Muscle of back (tissue), 13 donors: ENCODE measurements around the gene SART3. TPM values are rescaled to one million over a fixed set of nuclear protein-coding genes. Genes with fewer than 3 reads are reported as not detected.

Experiments used
- DNase-seq, 3 donors: peaks; one replicate each; pipeline versions ENCODE4 v3.0.0 to v3.0.0-alpha.2; 2013
- long read RNA-seq, 9 donors: transcript quantifications; one replicate each; lab custom pipeline, GENCODE V29; 2026
- polyA plus RNA-seq, 10 donors: library from polyadenylated mRNA; unstranded; fragments of 120-200 nt; gene quantifications; one replicate each; pipeline ENCODE4 v1.2.1, GENCODE V29; 2013; ENCODE audit not compliant: insufficient read length in 10 of 10

SART3 gene
- 10 to 100 TPM; 28.6 to 41.0 (median 35.2) TPM for polyA plus RNA-seq
- long read RNA-seq, donor 1, full-length matches to known transcripts = 3 of 3 reads
- long read RNA-seq, donor 1, partial matches to known transcripts = 0 of 3 reads
- long read RNA-seq, donor 1, other reads (novel, unspliced or antisense) = 0 of 3 reads
- long read RNA-seq, donor 2, full-length matches to known transcripts = 1 of 1 reads
- long read RNA-seq, donor 2, partial matches to known transcripts = 0 of 1 reads
- long read RNA-seq, donor 2, other reads (novel, unspliced or antisense) = 0 of 1 reads
- long read RNA-seq, donor 3 = 0 reads
- long read RNA-seq, donor 4, full-length matches to known transcripts = 3 of 3 reads
- long read RNA-seq, donor 4, partial matches to known transcripts = 0 of 3 reads
- long read RNA-seq, donor 4, other reads (novel, unspliced or antisense) = 0 of 3 reads
- long read RNA-seq, donor 5, partial matches to known transcripts = 0 of 1 reads
- long read RNA-seq, donor 5, other reads (novel, unspliced or antisense) = 0 of 1 reads
- long read RNA-seq, donor 6, full-length matches to known transcripts = 2 of 2 reads
- long read RNA-seq, donor 6, partial matches to known transcripts = 0 of 2 reads
- long read RNA-seq, donor 6, other reads (novel, unspliced or antisense) = 0 of 2 reads
- long read RNA-seq, donor 7, full-length matches to known transcripts = 2 of 109 reads
- long read RNA-seq, donor 7, partial matches to known transcripts = 107 of 109 reads
- long read RNA-seq, donor 7, other reads (novel, unspliced or antisense) = 0 of 109 reads
- long read RNA-seq, donor 8, full-length matches to known transcripts = 1 of 1 reads
- long read RNA-seq, donor 8, partial matches to known transcripts = 0 of 1 reads
- long read RNA-seq, donor 8, other reads (novel, unspliced or antisense) = 0 of 1 reads
- long read RNA-seq, donor 9 = 0 reads

- peak; percentile 91 to 97 (median 91) for DNase-seq
These were observed at the start of gene SART3 for GRCh38 chr12:108560752-108561719. Gene SART3, minus strand, starts transcription at chr12:108561173. Its CDS starts 19 bp downstream, at chr12:108561154.

GRCh38 chr12:108610336-108610815, 49.4 kb upstream of the SART3 start:
- no peak for DNase-seq

- peak; percentile 92 to 97 (median 93) for DNase-seq
These were observed 48.8 kb upstream of the SART3 start for GRCh38 chr12:108609537-108610335.

GRCh38 chr12:108608616-108609015, 47.6 kb upstream of the SART3 start:
- DNase-seq = no peak

GRCh38 chr12:108607981-108608600, 47.1 kb upstream of the SART3 start:
- DNase-seq = no peak

- DNase-seq = no peak
These were observed 45.5 kb upstream of the SART3 start for GRCh38 chr12:108606492-108606891.

GRCh38 chr12:108605690-108606406, 44.9 kb upstream of the SART3 start:
- DNase-seq = no peak

GRCh38 chr12:108605000-108605689, 44.2 kb upstream of the SART3 start:
- DNase-seq = no peak

- DNase-seq = no peak
These were observed 43.4 kb upstream of the SART3 start for GRCh38 chr12:108604208-108604941.

- DNase-seq = no peak
These were observed 42.8 kb upstream of the SART3 start for GRCh38 chr12:108603743-108604142.

- no peak for DNase-seq
These were observed 42.2 kb upstream of the SART3 start for GRCh38 chr12:108602976-108603704.

- DNase-seq = no peak
These were observed 41.3 kb upstream of the SART3 start for GRCh38 chr12:108602209-108602705.

- no peak for DNase-seq
These were observed 39.7 kb upstream of the SART3 start for GRCh38 chr12:108600702-108601007.

GRCh38 chr12:108599948-108600701, 39.2 kb upstream of the SART3 start:
- no peak for DNase-seq

- DNase-seq = no peak
These were observed 38.6 kb upstream of the SART3 start for GRCh38 chr12:108599541-108599940.

- DNase-seq = no peak
These were observed 37.7 kb upstream of the SART3 start for GRCh38 chr12:108598553-108599250.
